ENCODE data around the gene RASA2. TPM values are rescaled to one million over a fixed set of nuclear protein-coding genes. Genes with fewer than 3 reads are reported as not detected.
A peak's percentile ranks its signal among the peaks of the same experiment; 100 is the strongest.

The RASA2 gene
- total and polyA plus RNA-seq, 9 of the 15 experiments (the other 6 are each of a cell fraction or from before 2014, with no cell fraction given): 2.0 to 12.8 (median 9.5) TPM

- intact Hi-C loops (cut with micrococcal nuclease) (no loop called here), in situ Hi-C loops (cut with MboI) (no loop called here)
- POLR2A ChIA-PET: no interaction called here
- Histone ChIP-seq H3K9me1 (ENCODE audit: control insufficient read depth, insufficient read depth, low read length) (no peaks in the 10 kb centered on the region), H3K27ac (ENCODE audit: extremely low read depth, low read depth, low read length) (no peak overlapping the region), H3K27me3 (ENCODE audit: control insufficient read depth in 2 of 2, insufficient read depth in 2 of 2, low read length in 2 of 2) (no peaks in the 10 kb centered on the region; a peak in 1 of 5 replicates), H3K4me2 (ENCODE audit: insufficient read depth, low read length) (no peak overlapping the region), H3K9ac (ENCODE audit: insufficient read depth in 1 of 2, low read depth in 2 of 2, low read length in 2 of 2) (peak overlapping the region in 1 of 2 experiments; percentile 59; a peak in 1 of 4 replicates), H3K9me3 (replicated peaks; ENCODE audit: control insufficient read depth, insufficient read depth, low read depth, low read length) (no peaks in the 10 kb centered on the region; the same call in 1 of the 2 replicates), H3K4me3 (no peak overlapping the region), H2AFZ (ENCODE audit: low read depth, low read length) (no peak overlapping the region), H3K79me2 (ENCODE audit: control insufficient read depth, insufficient read depth, low read length) (no peaks in the 10 kb centered on the region), H3K4me1 (replicated peaks in 1 of 2; ENCODE audit: control insufficient read depth in 2 of 2, insufficient read depth in 2 of 2, low read length in 2 of 2) (peaks cover 6 to 11% of the 10 kb centered on the region in 2 experiments), H3K36me3 (ENCODE audit: control insufficient read depth, insufficient read depth, low read length) (no peaks in the 10 kb centered on the region), H4K20me1 (replicated peaks; ENCODE audit: control insufficient read depth, insufficient read depth, low read length) (no peaks in the 10 kb centered on the region)
- BruUV-seq (replicated peaks): no TSS peak
- no peak for FAIRE-seq
- TF ChIP-seq TFAM (CRISPR knock-in tag; conservative IDR thresholded peaks at IDR 0.05) (no peak), ZNF589 (CRISPR knock-in tag; IDR thresholded peaks at IDR 0.05; ENCODE audit: low read depth) (no peak), EP300 (IDR thresholded peaks at IDR 0.05; ENCODE audit: low read length) (no peak), NR1H2 (CRISPR knock-in tag; IDR thresholded peaks at IDR 0.05) (no peak), CEBPB (tag; IDR thresholded peaks at IDR 0.05) (no peak), MITF (IDR thresholded peaks at IDR 0.05) (no peak), ZNF717 (CRISPR knock-in tag; IDR thresholded peaks at IDR 0.05) (no peak), PRPF4 (IDR thresholded peaks at IDR 0.05; ENCODE audit: insufficient read depth, low read depth, low read length, poor library complexity, severe bottlenecking) (no peak), ATF1 (CRISPR knock-in tag; IDR thresholded peaks at IDR 0.05) (no peak), ATF1 (tag; IDR thresholded peaks at IDR 0.05) (no peak), BHLHE40 (IDR thresholded peaks at IDR 0.05; ENCODE audit: low read length) (no peak)
- ATAC-seq: no peak
- CTCF ChIA-PET (ENCODE audit: low intra/inter-chr PET ratio): no interaction called here
- WGBS (ENCODE audit: insufficient coverage, low coverage, missing lambda C conversion rate): 15% methylated on average over 4 of the region's 5 CpGs
- no peak for DNase-seq (ENCODE audit: extremely low read depth in 1 of 4, low spot score in 3 of 4)
Measured at GRCh38 chr3:141625506-141625905, 138.7 kb downstream of the RASA2 start.

All from K562 (cell line).